GM12878 (cell line): ENCODE results near the gene NDUFB2. TPM values are rescaled to one million over a fixed set of nuclear protein-coding genes. Genes with fewer than 3 reads are reported as not detected.

Experiments used
- ASH2L ChIP-seq: fragments of 300-600, 200-600 bp; sonication (generic); IDR thresholded peaks from 2 replicates; pipeline ENCODE4 v1.6.1; 2017; ENCODE audit warnings: low read depth, mild to moderate bottlenecking, borderline replicate concordance
- E2F4 ChIP-seq: IDR thresholded peaks from 2 replicates; pipeline ENCODE4 v1.6.1; 2012; ENCODE audit warnings: low read depth, low read length, improper control_type of control experiment
- ELK1 ChIP-seq: IDR thresholded peaks from 2 replicates; pipeline ENCODE4 v1.6.1; 2012; ENCODE audit warnings: low read depth, low read length, improper control_type of control experiment
- MEF2B ChIP-seq: fragments of 450-650 bp; IDR thresholded peaks from 2 replicates; pipeline ENCODE4 v1.6.1; 2018; ENCODE audit warnings: mild to moderate bottlenecking, moderate library complexity; ENCODE audit not compliant: partially characterized antibody, poor library complexity, severe bottlenecking
- MYB ChIP-seq: fragments of 150-350 bp; IDR thresholded peaks from 2 replicates; pipeline ENCODE4 v1.6.1; 2014; ENCODE audit warnings: mild to moderate bottlenecking, low read depth, low read length, borderline replicate concordance
- MYC ChIP-seq: IDR thresholded peaks from 2 replicates; pipeline ENCODE4 v1.6.1; 2011; ENCODE audit warnings: mild to moderate bottlenecking, low read length, moderate library complexity, inconsistent platforms; ENCODE audit not compliant: insufficient read depth, insufficient replicate concordance, insufficient read length, severe bottlenecking
- PAX5 ChIP-seq: IDR thresholded peaks from 2 replicates; pipeline ENCODE4 v1.6.1; 2011; ENCODE audit warnings: low read depth, low read length, borderline replicate concordance
- PRDM15 ChIP-seq: fragments of 450-650 bp; formaldehyde crosslinking; IDR thresholded peaks from 2 replicates; pipeline ENCODE4 v1.4.0; 2020; ENCODE audit warnings: mild to moderate bottlenecking, moderate library complexity
- SIX5 ChIP-seq: IDR thresholded peaks from 2 replicates; pipeline ENCODE4 v1.6.1; 2011; ENCODE audit warnings: mild to moderate bottlenecking, low read depth, low read length, moderate library complexity; ENCODE audit not compliant: severe bottlenecking
- SMC3 ChIP-seq: IDR thresholded peaks from 2 replicates; pipeline ENCODE4 v1.6.1; 2011; ENCODE audit warnings: low read length, improper control_type of control experiment, borderline replicate concordance
- USF1 ChIP-seq: IDR thresholded peaks from 2 replicates; pipeline ENCODE4 v1.6.1; 2011; ENCODE audit warnings: borderline replicate concordance, low read depth, mild to moderate bottlenecking, moderate library complexity, mixed read lengths, low read length; ENCODE audit not compliant: insufficient read depth; ENCODE audit errors: extremely low read length
- ZBTB33 ChIP-seq: fragments of 450-650 bp; IDR thresholded peaks from 2 replicates; pipeline ENCODE4 v1.6.1; 2017; ENCODE audit warnings: mild to moderate bottlenecking
- ZBTB40 ChIP-seq: fragments of 450-650 bp; IDR thresholded peaks from 2 replicates; pipeline ENCODE4 v1.6.1; 2016; ENCODE audit warnings: mild to moderate bottlenecking, moderate library complexity, borderline replicate concordance
- polyA plus RNA-seq, 11 experiments: library from polyadenylated mRNA; depleted of rRNA in 4 of 11; unstranded in 6 of 11; stranded (reverse) in 5 of 11; fragments of >200 nt; fragmentation: Nextera tagmentation in 4 of 11; fragmentation: Illumina TruSeq in 1 of 11; extraction: Ambion mirVana in 4 of 11; extraction: Trizol in 1 of 11; gene quantifications; 1 replicate in 1 of 11; 2 replicates in 10 of 11; pipeline versions ENCODE4 v1.2.1 to v1.2.3, GENCODE V29; 2011 to 2016; ENCODE audit warnings: inconsistent platforms in 2 of 11, missing spikeins in 2 of 11, low read depth in 1 of 11
- total RNA-seq, 4 experiments: library from RNA; depleted of rRNA in 3 of 4; stranded (reverse); fragments of >200 nt in 3 of 4; fragmentation: Illumina TruSeq in 1 of 4; extraction: Trizol in 1 of 4; gene quantifications; 2 replicates each; pipeline versions ENCODE4 v1.2.1 to v1.2.3, GENCODE V29; 2013 to 2021

Gene NDUFB2
- total and polyA plus RNA-seq, 10 of the 15 experiments (the other 5 are each of a cell fraction or from before 2014, with no cell fraction given) = 109 to 1,236 (median 323) TPM

GRCh38 chr7:140656548-140657515 is 39.7 kb upstream of the NDUFB2 start (continued):
- no peak for TF ChIP-seq USF1
- no peak for TF ChIP-seq MYC
- TF ChIP-seq SIX5 = no peak
- TF ChIP-seq E2F4 = no peak
- no peak for TF ChIP-seq ZBTB33
- peak; percentile 16; the same call in 1 of the 2 replicates for TF ChIP-seq SMC3
- TF ChIP-seq PRDM15 (CRISPR knock-in tag) = no peak
- no peak for TF ChIP-seq ELK1
- no peak for TF ChIP-seq MYB
- TF ChIP-seq PAX5 = no peak
- no peak for TF ChIP-seq ASH2L
- TF ChIP-seq ZBTB40 = no peak
- TF ChIP-seq MEF2B = peak; percentile 7
